Immature natural killer cell (primary cell): Measurements from ENCODE around the gene STRIT1. TPM values are rescaled to one million over a fixed set of nuclear protein-coding genes. Genes with fewer than 3 reads are reported as not detected.
"Not testable (repeated sequence)": the region's sequence is repeated elsewhere in the genome, so short reads cannot be mapped to it uniquely, and the experiment has no call there.

ENCODE experiments used
- DNase-seq, 3 donors: peaks; one replicate each; pipeline ENCODE4 v3.0.0; 2022; ENCODE audit warnings: mixed read lengths in 1 of 3
- H3K27ac Mint-ChIP-seq, 6 donors: one replicate each; pipeline ENCODE4 v1.8.0; 2020; ENCODE audit warnings: mixed read lengths in 6 of 6, mild to moderate bottlenecking in 5 of 6, inconsistent platforms in 4 of 6, moderate library complexity in 3 of 6
- H3K27me3 Mint-ChIP-seq, 3 donors: one replicate each; pipeline ENCODE4 v1.8.0; 2020 to 2021; ENCODE audit warnings: low read depth in 3 of 3, mild to moderate bottlenecking in 3 of 3, mixed read lengths in 3 of 3, moderate library complexity in 3 of 3, inconsistent platforms in 1 of 3
- H3K36me3 Mint-ChIP-seq, 3 donors: one replicate each; pipeline ENCODE4 v1.8.0; 2020; ENCODE audit warnings: mixed read lengths in 3 of 3, inconsistent platforms in 2 of 3, mild to moderate bottlenecking in 2 of 3
- H3K4me1 Mint-ChIP-seq, 2 donors: one replicate each; pipeline ENCODE4 v1.8.0; 2020; ENCODE audit warnings: inconsistent platforms in 2 of 2, mild to moderate bottlenecking in 2 of 2, mixed read lengths in 2 of 2, moderate library complexity in 1 of 2
- H3K4me3 Mint-ChIP-seq, 5 donors: one replicate each; pipeline ENCODE4 v1.8.0; 2020; ENCODE audit warnings: mild to moderate bottlenecking in 5 of 5, mixed read lengths in 5 of 5, inconsistent platforms in 3 of 5, moderate library complexity in 3 of 5
- H3K9me3 Mint-ChIP-seq, 6 donors: one replicate each; pipeline ENCODE4 v1.8.0; 2020; ENCODE audit warnings: mild to moderate bottlenecking in 6 of 6, mixed read lengths in 6 of 6, inconsistent platforms in 4 of 6, moderate library complexity in 3 of 6
- polyA plus RNA-seq, 3 donors: library from polyadenylated mRNA; unstranded; fragments of 300-500 nt; fragmentation: Illumina TruSeq; gene quantifications; one replicate each; pipeline ENCODE4 v1.2.3, GENCODE V29; 2021

STRIT1 gene
- polyA plus RNA-seq, 3 donors from 2014 or later = not detected

DNA sequence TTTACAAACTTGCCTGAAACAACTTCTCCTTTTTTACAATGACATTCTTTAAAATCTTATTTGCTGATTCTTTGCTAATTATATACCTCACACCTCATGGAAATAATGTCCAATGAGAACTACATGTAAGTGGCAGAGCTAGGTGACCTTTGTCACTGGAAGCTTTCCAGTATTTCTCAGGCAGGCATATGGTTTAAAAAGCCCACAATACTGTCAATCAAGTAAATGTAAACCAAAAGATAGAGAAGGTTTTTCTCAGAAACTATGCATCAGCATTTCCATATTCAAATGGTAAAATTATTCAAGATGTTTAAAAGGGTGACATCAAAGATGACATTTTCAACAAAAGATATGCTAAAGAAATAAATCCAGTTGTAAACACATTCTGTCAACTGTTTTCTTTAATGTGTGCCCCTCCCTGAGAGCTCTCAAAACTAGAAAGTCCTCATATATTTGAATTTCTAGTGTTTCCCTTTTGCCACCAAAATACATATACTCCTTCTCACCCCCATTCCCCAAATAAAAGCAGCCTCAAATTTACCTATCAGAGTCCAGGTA, 10.1 kb upstream of the STRIT1 start:
- Mint-ChIP-seq H3K4me3 (no peak overlapping the region), H3K36me3 (no peaks in the 10 kb centered on the region), H3K9me3 (peaks cover 0 to 4% (median 0%) of the 10 kb centered on the region in 6 donors), H3K27ac (no peak overlapping the region), H3K27me3 (no peaks in the 10 kb centered on the region), H3K4me1 (no peaks in the 10 kb centered on the region)
- DNase-seq = no peak

DNA sequence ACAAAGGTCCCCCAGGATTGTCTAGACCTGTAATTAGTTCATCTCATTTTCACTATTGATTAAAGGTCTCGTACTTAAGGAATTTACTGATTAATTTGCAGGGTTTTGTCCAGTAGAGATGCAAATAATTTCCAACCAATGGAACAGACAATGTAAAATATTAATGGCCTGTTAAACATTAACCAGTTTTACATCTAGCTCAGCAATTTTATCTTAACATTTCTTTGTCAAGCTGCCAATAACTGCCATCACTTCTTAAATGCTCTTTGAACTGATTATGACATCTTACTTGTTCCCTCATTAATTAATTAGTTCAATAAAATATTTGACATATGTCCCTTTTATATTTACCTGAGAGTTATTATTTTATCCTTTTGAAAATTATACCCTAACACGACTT, 9.4 kb upstream of the STRIT1 start:
- Mint-ChIP-seq H3K4me3 (no peak overlapping the region), H3K27ac (no peak overlapping the region), H3K27me3 (no peaks in the 10 kb centered on the region), H3K9me3 (peaks cover 0 to 4% (median 0%) of the 10 kb centered on the region in 6 donors), H3K36me3 (no peaks in the 10 kb centered on the region), H3K4me1 (no peaks in the 10 kb centered on the region)
- DNase-seq = no peak

GRCh38 chr3:155302481-155302880, 9.0 kb upstream of the STRIT1 start:
- Mint-ChIP-seq H3K36me3 (no peaks in the 10 kb centered on the region), H3K9me3 (peaks cover 0 to 5% (median 0%) of the 10 kb centered on the region in 6 donors), H3K27ac (no peak overlapping the region), H3K4me3 (no peak overlapping the region), H3K27me3 (no peaks in the 10 kb centered on the region), H3K4me1 (no peaks in the 10 kb centered on the region)
- no peak for DNase-seq

GRCh38 chr3:155297100-155297499, 3.6 kb upstream of the STRIT1 start:
- no peaks in the 10 kb centered on the region for H3K36me3 Mint-ChIP-seq
- H3K27ac Mint-ChIP-seq = no peak overlapping the region
- peaks cover 0 to 3% (median 0%) of the 10 kb centered on the region in 3 donors for H3K27me3 Mint-ChIP-seq
- H3K9me3 Mint-ChIP-seq = peaks cover 0 to 23% (median 5%) of the 10 kb centered on the region in 6 donors
- H3K4me1 Mint-ChIP-seq = no peaks in the 10 kb centered on the region
- H3K4me3 Mint-ChIP-seq = no peak overlapping the region
- DNase-seq = no peak

GRCh38 chr3:155296413-155296812, 2.9 kb upstream of the STRIT1 start:
- no peak for DNase-seq
- Mint-ChIP-seq H3K9me3 (peaks cover 0 to 23% (median 6%) of the 10 kb centered on the region in 6 donors), H3K4me3 (no peak overlapping the region), H3K36me3 (no peaks in the 10 kb centered on the region), H3K4me1 (no peaks in the 10 kb centered on the region), H3K27me3 (peaks cover 0 to 3% (median 0%) of the 10 kb centered on the region in 3 donors), H3K27ac (no peak overlapping the region)

- Mint-ChIP-seq H3K27ac (no peak overlapping the region), H3K9me3 (peaks cover 0 to 23% (median 6%) of the 10 kb centered on the region in 6 donors), H3K27me3 (peaks cover 0 to 3% (median 2%) of the 10 kb centered on the region in 3 donors), H3K4me3 (no peak overlapping the region), H3K36me3 (no peaks in the 10 kb centered on the region), H3K4me1 (no peaks in the 10 kb centered on the region)
- no peak for DNase-seq
These were observed 790 bp downstream of the STRIT1 start for GRCh38 chr3:155292693-155293092.

- no peak for DNase-seq
- H3K9me3 Mint-ChIP-seq = peaks cover 0 to 19% (median 6%) of the 10 kb centered on the region in 6 donors
- no peaks in the 10 kb centered on the region for H3K36me3 Mint-ChIP-seq
- H3K27ac Mint-ChIP-seq = no peak overlapping the region
- H3K27me3 Mint-ChIP-seq = peaks cover 0 to 3% (median 2%) of the 10 kb centered on the region in 3 donors
- H3K4me1 Mint-ChIP-seq = no peaks in the 10 kb centered on the region
- H3K4me3 Mint-ChIP-seq = no peak overlapping the region
These were observed 1.4 kb downstream of the STRIT1 start for GRCh38 chr3:155292133-155292532.

- H3K4me3 Mint-ChIP-seq = no peak overlapping the region
- no peak overlapping the region for H3K27ac Mint-ChIP-seq
- no peaks in the 10 kb centered on the region for H3K36me3 Mint-ChIP-seq
- H3K4me1 Mint-ChIP-seq = no peaks in the 10 kb centered on the region
- DNase-seq = no peak
- peaks cover 0 to 2% (median 0%) of the 10 kb centered on the region in 3 donors for H3K27me3 Mint-ChIP-seq
- H3K9me3 Mint-ChIP-seq = peaks cover 0 to 2% (median 0%) of the 10 kb centered on the region in 6 donors
These were observed 6.7 kb downstream of the STRIT1 start for GRCh38 chr3:155286736-155287135.

DNA sequence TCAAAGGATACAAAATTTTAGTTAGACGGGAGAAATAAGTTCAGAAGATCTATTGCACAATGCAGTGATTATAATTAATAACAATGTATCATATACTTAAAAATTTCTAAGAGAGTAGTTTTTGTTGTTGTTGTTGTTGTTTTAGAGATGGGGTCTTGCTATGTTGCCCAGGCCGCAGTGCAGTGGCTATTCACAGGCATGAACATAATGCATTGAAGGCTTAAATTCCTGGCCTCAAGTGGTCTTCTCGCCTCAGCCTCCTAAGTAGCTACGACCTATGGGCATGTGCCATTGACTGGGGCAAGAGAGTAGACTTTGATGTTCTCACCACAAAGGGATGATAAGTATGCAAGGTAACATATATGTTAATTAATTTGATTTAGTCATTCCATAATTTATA, 7.5 kb downstream of the STRIT1 start:
- no peak for DNase-seq
- Mint-ChIP-seq H3K4me1 (no peaks in the 10 kb centered on the region), H3K9me3 (peaks cover 0 to 2% (median 0%) of the 10 kb centered on the region in 6 donors), H3K27ac (no peak overlapping the region), H3K4me3 (no peak overlapping the region), H3K36me3 (no peaks in the 10 kb centered on the region), H3K27me3 (peaks cover 0 to 2% (median 0%) of the 10 kb centered on the region in 3 donors)

- no peaks in the 10 kb centered on the region for H3K4me1 Mint-ChIP-seq
- H3K4me3 Mint-ChIP-seq = no peak overlapping the region
- H3K27ac Mint-ChIP-seq = no peak overlapping the region
- DNase-seq = no peak
- peaks cover 0 to 10% (median 4%) of the 10 kb centered on the region in 6 donors for H3K9me3 Mint-ChIP-seq
- H3K27me3 Mint-ChIP-seq = peaks cover 0 to 3% (median 0%) of the 10 kb centered on the region in 3 donors
- no peaks in the 10 kb centered on the region for H3K36me3 Mint-ChIP-seq
These were observed 10.1 kb downstream of the STRIT1 start for GRCh38 chr3:155283092-155284056.

DNA sequence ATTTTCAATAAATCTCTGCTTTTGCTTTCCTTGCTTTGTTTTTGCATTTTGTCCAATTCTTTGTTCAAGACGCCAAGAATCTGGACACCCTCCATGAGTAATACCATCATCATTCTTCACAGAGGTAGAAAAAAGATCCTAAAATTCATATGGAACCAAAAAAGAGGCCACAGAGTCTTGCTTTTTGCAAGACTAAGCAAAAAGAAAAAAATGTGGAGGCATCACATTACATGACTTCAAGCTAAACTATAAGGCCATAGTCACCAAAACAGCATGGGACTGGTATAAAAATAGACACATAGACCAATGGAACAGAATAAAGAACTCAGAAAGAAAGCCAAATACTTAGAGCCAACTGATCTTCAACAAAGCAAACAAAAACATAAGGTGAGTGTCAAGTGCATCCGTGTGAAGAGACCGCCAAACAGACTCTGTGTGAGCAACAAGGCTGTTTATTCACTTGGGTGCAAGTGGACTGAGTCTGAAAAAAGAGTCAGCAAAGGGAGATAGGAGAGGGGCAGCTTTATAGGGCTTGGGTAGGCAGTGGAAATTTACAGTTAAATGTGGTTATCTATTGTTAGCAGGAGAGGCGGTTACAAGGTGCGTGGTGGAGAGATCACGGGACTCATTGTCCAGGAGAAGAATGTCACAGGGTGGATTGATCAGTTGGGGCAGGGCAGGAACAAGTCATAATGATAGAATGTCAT, 10.9 kb downstream of the STRIT1 start:
- DNase-seq = no peak
- Mint-ChIP-seq H3K27me3 (peaks cover 0 to 3% (median 0%) of the 10 kb centered on the region in 3 donors), H3K4me1 (no peaks in the 10 kb centered on the region), H3K9me3 (peaks cover 0 to 10% (median 4%) of the 10 kb centered on the region in 6 donors), H3K27ac (no peak overlapping the region), H3K36me3 (no peaks in the 10 kb centered on the region), H3K4me3 (no peak overlapping the region)

DNA sequence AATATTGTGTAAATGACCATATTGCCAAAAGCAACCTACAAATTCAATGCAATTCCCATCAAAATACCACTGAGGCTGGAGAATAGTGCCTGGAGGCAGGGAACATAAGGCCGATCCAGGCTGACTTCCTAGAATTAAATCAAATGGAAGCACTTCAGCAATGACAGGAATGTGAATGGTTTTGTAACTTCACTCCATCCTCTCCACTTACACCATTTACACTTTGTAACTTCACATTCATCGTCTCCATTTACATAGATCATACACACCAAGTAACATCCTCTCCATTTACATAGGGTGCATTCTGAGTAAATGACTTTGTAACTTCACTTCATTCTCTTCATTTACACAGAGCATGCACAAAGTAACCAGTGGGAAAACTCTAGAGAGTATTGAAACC, 11.6 kb downstream of the STRIT1 start:
- Mint-ChIP-seq H3K9me3 (peaks cover 0 to 10% (median 4%) of the 10 kb centered on the region in 6 donors), H3K4me1 (no peaks in the 10 kb centered on the region), H3K27ac (no peak overlapping the region), H3K36me3 (no peaks in the 10 kb centered on the region), H3K4me3 (no peak overlapping the region), H3K27me3 (peaks cover 0 to 3% (median 0%) of the 10 kb centered on the region in 3 donors)
- DNase-seq = no peak

DNA sequence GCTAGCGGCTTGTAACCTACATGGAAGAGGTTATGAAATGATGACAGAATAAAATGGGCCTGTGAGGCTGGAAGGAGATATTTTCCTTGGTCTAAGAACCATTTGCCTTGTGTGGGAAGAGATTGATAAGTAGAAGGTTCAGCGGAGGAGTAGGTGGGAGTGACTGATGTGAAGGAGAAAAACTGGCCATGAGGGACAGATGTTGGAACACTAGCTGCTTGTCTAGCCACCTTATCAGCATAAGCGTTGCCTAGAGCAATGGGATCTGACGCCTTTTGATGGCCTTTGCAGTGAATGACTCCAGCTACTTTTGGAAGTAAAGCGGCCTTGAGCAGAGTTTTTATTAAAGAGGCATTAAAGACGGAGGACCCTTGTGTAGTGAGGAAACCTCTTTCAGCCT, 17.4 kb downstream of the STRIT1 start:
- H3K9me3 Mint-ChIP-seq, H3K4me1 Mint-ChIP-seq, H3K36me3 Mint-ChIP-seq, DNase-seq, H3K4me3 Mint-ChIP-seq, H3K27me3 Mint-ChIP-seq, H3K27ac Mint-ChIP-seq: not testable (repeated sequence)
